Tibial artery (tissue), 4 donors: ENCODE measurements around the gene C19orf44.
"Not testable (repeated sequence)": the region's sequence is repeated elsewhere in the genome, so short reads cannot be mapped to it uniquely, and the experiment has no call there.

Source experiments
- DNase-seq, 2 donors: peaks; one replicate each; pipeline ENCODE4 v3.0.0-alpha.2; 2019
- H3K27ac ChIP-seq, 2 donors: fragments of 200-600 bp; sonication (generic) in 1 of 2; 1 replicate in 1 of 2; 2 replicates in 1 of 2; pipeline ENCODE4 v1.5.1; 2018 to 2019; ENCODE audit warnings: mild to moderate bottlenecking in 1 of 2
- H3K27me3 ChIP-seq, 2 donors: fragments of 200-600 bp; sonication (generic) in 1 of 2; one replicate each; pipeline versions ENCODE4 v1.5.1 to v1.6.0; 2016 to 2019
- H3K36me3 ChIP-seq, 3 donors: fragments of 200-600 bp; sonication (generic) in 2 of 3; one replicate each; pipeline ENCODE4 v1.5.1; 2016 to 2019; ENCODE audit warnings: mild to moderate bottlenecking in 2 of 3
- H3K4me1 ChIP-seq, 4 donors: fragments of 200-600 bp; sonication (generic) in 2 of 4; 1 replicate in 3 of 4; 2 replicates in 1 of 4; pipeline ENCODE4 v1.5.1; 2016 to 2019
- H3K4me3 ChIP-seq, 2 donors: fragments of 200-600 bp; sonication (generic) in 1 of 2; 1 replicate in 1 of 2; 2 replicates in 1 of 2; pipeline ENCODE4 v1.5.1; 2018 to 2019; ENCODE audit warnings: mild to moderate bottlenecking in 2 of 2
- H3K9me3 ChIP-seq, 3 donors: fragments of 200-600 bp; sonication (generic) in 1 of 3; one replicate each; pipeline ENCODE4 v1.5.1; 2016 to 2019
- intact Hi-C: fragments of 100-400 bp; cut with DNase I; formaldehyde crosslinking; loops from one replicate; pipeline ENCODE4 v1.15.0; 2023; ENCODE audit warnings: low total_unique reads
- TF ChIP-seq, protein P1 (sequence below), 2 experiments: fragments of 200-600 bp in 1 of 2; fragments of 450-650 bp in 1 of 2; IDR thresholded peaks; one replicate each; pipeline ENCODE4 v1.5.1; 2017 to 2019; ENCODE audit warnings: antibody characterized with exemption in 2 of 2, mild to moderate bottlenecking in 1 of 2, moderate library complexity in 1 of 2

C19orf44 gene

GRCh38 chr19:16506961-16507360, 10.8 kb downstream of the C19orf44 start:
- intact Hi-C loops = no loop called here
- no peak overlapping the region for H3K4me3 ChIP-seq
- H3K27ac ChIP-seq = no peak overlapping the region
- TF ChIP-seq, protein P1, sequence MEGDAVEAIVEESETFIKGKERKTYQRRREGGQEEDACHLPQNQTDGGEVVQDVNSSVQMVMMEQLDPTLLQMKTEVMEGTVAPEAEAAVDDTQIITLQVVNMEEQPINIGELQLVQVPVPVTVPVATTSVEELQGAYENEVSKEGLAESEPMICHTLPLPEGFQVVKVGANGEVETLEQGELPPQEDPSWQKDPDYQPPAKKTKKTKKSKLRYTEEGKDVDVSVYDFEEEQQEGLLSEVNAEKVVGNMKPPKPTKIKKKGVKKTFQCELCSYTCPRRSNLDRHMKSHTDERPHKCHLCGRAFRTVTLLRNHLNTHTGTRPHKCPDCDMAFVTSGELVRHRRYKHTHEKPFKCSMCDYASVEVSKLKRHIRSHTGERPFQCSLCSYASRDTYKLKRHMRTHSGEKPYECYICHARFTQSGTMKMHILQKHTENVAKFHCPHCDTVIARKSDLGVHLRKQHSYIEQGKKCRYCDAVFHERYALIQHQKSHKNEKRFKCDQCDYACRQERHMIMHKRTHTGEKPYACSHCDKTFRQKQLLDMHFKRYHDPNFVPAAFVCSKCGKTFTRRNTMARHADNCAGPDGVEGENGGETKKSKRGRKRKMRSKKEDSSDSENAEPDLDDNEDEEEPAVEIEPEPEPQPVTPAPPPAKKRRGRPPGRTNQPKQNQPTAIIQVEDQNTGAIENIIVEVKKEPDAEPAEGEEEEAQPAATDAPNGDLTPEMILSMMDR (IDR thresholded peaks at IDR 0.05) = no peak
- no peaks in the 10 kb centered on the region for H3K9me3 ChIP-seq
- H3K36me3 ChIP-seq = peaks cover 8 to 58% (median 52%) of the 10 kb centered on the region in 3 donors
- DNase-seq = no peak
- no peaks in the 10 kb centered on the region for H3K4me1 ChIP-seq
- no peaks in the 10 kb centered on the region for H3K27me3 ChIP-seq

DNA sequence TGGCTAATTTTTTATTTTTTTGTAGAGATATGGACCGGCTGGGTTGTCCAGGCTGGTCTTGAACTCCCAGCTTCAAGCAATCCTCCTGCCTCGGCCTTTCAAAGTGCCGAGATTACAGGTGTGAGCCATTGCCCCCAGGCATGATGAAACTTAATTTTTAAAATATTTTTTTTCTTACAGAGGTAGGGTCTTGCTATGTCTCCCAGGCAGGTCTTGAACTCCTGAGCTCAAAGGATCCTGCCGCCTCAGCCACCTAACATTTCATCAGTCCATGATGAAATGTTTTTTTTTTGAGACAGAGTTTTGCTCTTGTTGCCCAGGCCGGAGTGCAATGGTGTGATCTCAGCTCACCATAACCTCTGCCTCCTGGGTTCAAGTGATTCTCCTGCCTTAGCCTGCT, 12.4 kb downstream of the C19orf44 start:
- intact Hi-C loops = no loop called here
- peaks cover 6 to 60% (median 52%) of the 10 kb centered on the region in 3 donors for H3K36me3 ChIP-seq
- no peak overlapping the region for H3K4me3 ChIP-seq
- DNase-seq = no peak
- no peaks in the 10 kb centered on the region for H3K4me1 ChIP-seq
- H3K27ac ChIP-seq = no peak overlapping the region
- H3K9me3 ChIP-seq = no peaks in the 10 kb centered on the region
- TF ChIP-seq, protein P1 (IDR thresholded peaks at IDR 0.05) = no peak
- H3K27me3 ChIP-seq = no peaks in the 10 kb centered on the region

DNA sequence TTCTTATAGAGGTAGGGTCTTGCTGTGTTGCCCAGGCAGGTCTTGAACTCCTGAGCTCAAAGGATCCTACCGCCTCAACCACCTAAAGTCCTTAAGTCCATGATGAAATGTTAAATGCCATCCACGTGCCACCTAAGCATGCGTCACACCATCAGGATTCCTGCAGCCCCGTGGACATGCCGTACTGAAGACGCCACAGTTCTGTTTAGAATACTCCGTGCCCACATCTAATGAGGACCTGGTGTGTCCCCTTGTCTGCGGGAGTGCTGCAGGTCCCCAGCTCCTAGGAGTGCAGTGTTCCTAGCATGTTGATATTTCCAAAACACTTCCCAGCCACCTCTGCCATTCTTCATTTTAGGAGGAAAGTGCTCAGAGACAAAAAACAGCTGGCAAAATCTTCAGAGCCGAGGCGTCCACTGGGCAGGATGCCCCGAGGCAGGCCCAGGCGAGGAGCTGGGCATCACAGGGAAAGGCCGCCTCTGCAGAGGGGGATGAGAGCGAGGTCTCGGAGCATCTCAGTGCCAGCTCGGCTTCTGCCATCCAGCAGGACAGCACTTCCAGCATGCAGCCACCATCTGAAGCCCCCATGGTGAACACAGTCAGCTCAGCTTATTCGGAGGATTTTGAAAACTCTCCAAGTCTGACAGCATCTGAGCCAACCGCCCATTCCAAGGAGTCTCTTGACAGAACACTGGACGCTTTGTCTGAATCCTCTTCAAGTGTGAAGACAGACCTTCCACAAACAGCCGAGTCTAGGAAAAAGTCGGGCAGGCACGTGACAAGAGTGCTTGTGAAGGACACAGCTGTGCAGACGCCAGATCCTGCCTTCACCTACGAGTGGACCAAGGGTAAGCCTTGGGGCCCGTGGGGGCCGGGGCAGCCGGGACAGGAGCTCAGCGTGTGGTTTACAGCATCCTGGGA, 13.2 kb downstream of the C19orf44 start:
- peaks cover 10 to 60% (median 53%) of the 10 kb centered on the region in 3 donors for H3K36me3 ChIP-seq
- peak overlapping the region in 1 of 2 donors; percentile 31 for H3K27ac ChIP-seq
- H3K4me3 ChIP-seq = no peak overlapping the region
- no peaks in the 10 kb centered on the region for H3K9me3 ChIP-seq
- TF ChIP-seq, protein P1 (IDR thresholded peaks at IDR 0.05) = no peak
- intact Hi-C loops = no loop called here
- no peaks in the 10 kb centered on the region for H3K27me3 ChIP-seq
- peak in 1 of 2 donors; percentile 38 for DNase-seq
- H3K4me1 ChIP-seq = no peaks in the 10 kb centered on the region

DNA sequence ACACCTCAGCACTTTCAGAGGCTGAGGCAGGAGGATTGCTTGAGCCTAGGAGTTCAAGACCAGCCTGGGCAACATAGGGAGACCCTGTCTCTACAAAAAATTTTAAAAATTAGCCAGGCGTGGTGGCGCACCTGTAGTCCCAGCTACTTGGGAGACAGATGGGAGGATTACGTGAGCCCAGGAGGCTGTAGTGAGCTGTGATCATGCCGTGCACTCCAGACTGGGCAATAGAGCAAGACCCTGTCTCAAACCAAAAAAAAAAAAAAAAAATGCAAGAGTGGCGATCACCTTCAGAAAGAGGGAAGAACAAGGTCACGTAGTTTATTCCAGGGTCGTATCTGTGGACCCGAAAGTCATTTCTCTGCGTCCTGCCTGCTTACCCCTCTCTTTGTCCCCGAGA, 16.4 kb downstream of the C19orf44 start:
- H3K4me3 ChIP-seq, H3K27me3 ChIP-seq, DNase-seq, H3K9me3 ChIP-seq, H3K4me1 ChIP-seq, intact Hi-C loops, H3K27ac ChIP-seq: not testable (repeated sequence)
- H3K36me3 ChIP-seq = peaks cover 19 to 80% (median 64%) of the 10 kb centered on the region in 3 donors

DNA sequence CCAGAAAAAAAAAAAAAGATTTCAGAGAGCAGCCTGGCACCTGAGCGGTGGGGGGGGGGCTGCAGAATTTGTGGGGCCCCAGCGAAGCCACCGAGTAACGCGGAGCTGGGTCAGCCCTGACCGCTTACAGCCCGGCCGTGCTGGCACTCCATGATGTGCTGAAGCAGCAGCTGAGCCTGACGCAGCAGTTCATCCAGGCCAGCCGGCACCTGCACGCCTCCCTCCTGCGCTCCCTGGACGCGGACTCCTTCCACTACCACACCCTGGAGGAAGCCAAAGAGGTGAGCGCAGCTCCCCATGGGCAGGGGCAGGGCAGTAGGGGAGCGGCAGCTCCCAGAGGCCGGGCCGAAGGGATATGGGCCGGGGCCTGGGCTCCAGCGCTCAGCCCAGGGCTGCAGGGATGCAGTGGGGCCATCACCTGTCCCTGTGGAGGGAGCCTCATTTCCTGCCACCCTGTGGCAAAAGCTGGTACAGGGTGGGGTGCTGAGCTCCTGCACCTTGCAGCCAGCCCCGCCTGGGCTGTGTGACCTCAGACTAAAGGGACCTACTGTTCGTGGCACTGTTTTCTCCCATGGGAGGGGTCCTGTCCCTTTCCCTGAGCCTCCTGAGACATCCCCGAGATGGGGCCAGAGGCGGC, 18.3 kb downstream of the C19orf44 start:
- TF ChIP-seq, protein P1 (IDR thresholded peaks at IDR 0.05) = no peak
- H3K27me3 ChIP-seq = no peaks in the 10 kb centered on the region
- no peak overlapping the region for H3K4me3 ChIP-seq
- no peak for DNase-seq
- H3K27ac ChIP-seq = no peak overlapping the region
- intact Hi-C loops = no loop called here
- H3K4me1 ChIP-seq = no peaks in the 10 kb centered on the region
- peaks cover 38 to 92% (median 77%) of the 10 kb centered on the region in 3 donors for H3K36me3 ChIP-seq
- H3K9me3 ChIP-seq = no peaks in the 10 kb centered on the region

- no peak for DNase-seq
- Histone ChIP-seq H3K27ac (no peak overlapping the region), H3K4me1 (no peaks in the 10 kb centered on the region), H3K27me3 (no peaks in the 10 kb centered on the region), H3K4me3 (no peak overlapping the region), H3K9me3 (no peaks in the 10 kb centered on the region), H3K36me3 (peaks cover 55 to 97% (median 77%) of the 10 kb centered on the region in 3 donors)
- intact Hi-C loops = no loop called here
- TF ChIP-seq, protein P1 (IDR thresholded peaks at IDR 0.05) = no peak
Measured at GRCh38 chr19:16516381-16516780, 20.2 kb downstream of the C19orf44 start.
